ENCODE measurements around the gene MED25.
A peak's percentile ranks its signal among the peaks of the same experiment; 100 is the strongest.

GRCh38 chr19:49809160-49809940 is 8.7 kb upstream of the MED25 start:
- TF ChIP-seq POLR2AphosphoS5 (IDR thresholded peaks at IDR 0.05) (peak in 1 of 3 donors; percentile 62), POLR2A (IDR thresholded peaks at IDR 0.05) (no peak)
- TF ChIP-seq, protein P1, sequence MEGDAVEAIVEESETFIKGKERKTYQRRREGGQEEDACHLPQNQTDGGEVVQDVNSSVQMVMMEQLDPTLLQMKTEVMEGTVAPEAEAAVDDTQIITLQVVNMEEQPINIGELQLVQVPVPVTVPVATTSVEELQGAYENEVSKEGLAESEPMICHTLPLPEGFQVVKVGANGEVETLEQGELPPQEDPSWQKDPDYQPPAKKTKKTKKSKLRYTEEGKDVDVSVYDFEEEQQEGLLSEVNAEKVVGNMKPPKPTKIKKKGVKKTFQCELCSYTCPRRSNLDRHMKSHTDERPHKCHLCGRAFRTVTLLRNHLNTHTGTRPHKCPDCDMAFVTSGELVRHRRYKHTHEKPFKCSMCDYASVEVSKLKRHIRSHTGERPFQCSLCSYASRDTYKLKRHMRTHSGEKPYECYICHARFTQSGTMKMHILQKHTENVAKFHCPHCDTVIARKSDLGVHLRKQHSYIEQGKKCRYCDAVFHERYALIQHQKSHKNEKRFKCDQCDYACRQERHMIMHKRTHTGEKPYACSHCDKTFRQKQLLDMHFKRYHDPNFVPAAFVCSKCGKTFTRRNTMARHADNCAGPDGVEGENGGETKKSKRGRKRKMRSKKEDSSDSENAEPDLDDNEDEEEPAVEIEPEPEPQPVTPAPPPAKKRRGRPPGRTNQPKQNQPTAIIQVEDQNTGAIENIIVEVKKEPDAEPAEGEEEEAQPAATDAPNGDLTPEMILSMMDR (IDR thresholded peaks at IDR 0.05): no peak
